ENCODE results near the gene TSPAN3.

TSPAN3 gene

GRCh38 chr15:77064539-77065308 lies 6.2 kb downstream of the TSPAN3 start:
- no peak for TF ChIP-seq CTCF (IDR thresholded peaks at IDR 0.05; ENCODE audit: low read depth, low read length)

GRCh38 chr15:77064063-77064462 lies 6.8 kb downstream of the TSPAN3 start:
- no peak for TF ChIP-seq CTCF (IDR thresholded peaks at IDR 0.05; ENCODE audit: low read depth, low read length)
- no peak overlapping the region for H3K4me3 ChIP-seq (ENCODE audit: low read depth, low read length)

More at GRCh38 chr15:77064539-77065308, 6.2 kb downstream of the TSPAN3 start:
- H3K4me3 ChIP-seq (ENCODE audit: low read depth, low read length), result peak overlapping the region; percentile 22; the same call in 1 of the 2 replicates

- no peak overlapping the region for H3K4me3 ChIP-seq (ENCODE audit: low read depth, low read length)
- TF ChIP-seq CTCF (IDR thresholded peaks at IDR 0.05; ENCODE audit: low read depth, low read length), result no peak
Observed at GRCh38 chr15:77063249-77063648, 7.7 kb downstream of the TSPAN3 start.

GRCh38 chr15:77060546-77060945 lies 10.4 kb downstream of the TSPAN3 start:
- H3K4me3 ChIP-seq (ENCODE audit: low read depth, low read length), result no peak overlapping the region
- TF ChIP-seq CTCF (IDR thresholded peaks at IDR 0.05; ENCODE audit: low read depth, low read length), result no peak

- TF ChIP-seq CTCF (IDR thresholded peaks at IDR 0.05; ENCODE audit: low read depth, low read length), result no peak
- no peak overlapping the region for H3K4me3 ChIP-seq (ENCODE audit: low read depth, low read length)
Observed at GRCh38 chr15:77059786-77060361, 11.0 kb downstream of the TSPAN3 start.

- TF ChIP-seq CTCF (IDR thresholded peaks at IDR 0.05; ENCODE audit: low read depth, low read length), result no peak
- no peak overlapping the region for H3K4me3 ChIP-seq (ENCODE audit: low read depth, low read length)
Observed at GRCh38 chr15:77058468-77058867, 12.4 kb downstream of the TSPAN3 start.

GRCh38 chr15:77057685-77058084 lies 13.2 kb downstream of the TSPAN3 start:
- TF ChIP-seq CTCF (IDR thresholded peaks at IDR 0.05; ENCODE audit: low read depth, low read length), result no peak
- no peak overlapping the region for H3K4me3 ChIP-seq (ENCODE audit: low read depth, low read length)

Measured in WI38 (cell line).